ENCODE results near the gene CATSPERZ.

CATSPERZ gene

GRCh38 chr11:64342869-64343745, 42.9 kb downstream of the CATSPERZ start:
- DNase-seq = peak; percentile 85

- peak; percentile 90 for DNase-seq
Measured at GRCh38 chr11:64343767-64344559, 43.8 kb downstream of the CATSPERZ start.

GRCh38 chr11:64344787-64345186, 44.6 kb downstream of the CATSPERZ start:
- DNase-seq = no peak

GRCh38 chr11:64347193-64347867, 47.2 kb downstream of the CATSPERZ start:
- DNase-seq = peak; percentile 27

GRCh38 chr11:64348383-64349024, 48.3 kb downstream of the CATSPERZ start:
- DNase-seq = peak; percentile 44

- DNase-seq = no peak
Measured at GRCh38 chr11:64349025-64349387, 48.8 kb downstream of the CATSPERZ start.

GRCh38 chr11:64349404-64349803, 49.2 kb downstream of the CATSPERZ start:
- DNase-seq = peak; percentile 29

GRCh38 chr11:64351136-64351631, 51.0 kb downstream of the CATSPERZ start:
- DNase-seq = no peak

- peak; percentile 28 for DNase-seq
Measured at GRCh38 chr11:64352099-64352994, 52.2 kb downstream of the CATSPERZ start.

- DNase-seq = peak; percentile 26
Measured at GRCh38 chr11:64352995-64353714, 53.0 kb downstream of the CATSPERZ start.

GRCh38 chr11:64353715-64354506, 53.8 kb downstream of the CATSPERZ start:
- DNase-seq = peak; percentile 45

Data from 8988T (cell line).